CD4-positive, alpha-beta T cell (primary cell): Measurements from ENCODE around the gene ASIC3. TPM values are rescaled to one million over a fixed set of nuclear protein-coding genes. Genes with fewer than 3 reads are reported as not detected.
A peak's percentile ranks its signal among the peaks of the same experiment; 100 is the strongest.

Experiments
- ATAC-seq: fragments of 200-7000 bp; cut with Tn5 transposase; one replicate; pipeline ENCODE4 v1.10.0; 2022; ENCODE audit warnings: mild to moderate bottlenecking; ENCODE audit not compliant: poor library complexity
- CTCF ChIA-PET: fragments of 350-600 bp; sonication (Branson Sonifier 250); formaldehyde crosslinking; loops from one replicate; lab custom pipeline; 2021; ENCODE audit warnings: antibody characterized with exemption, inconsistent platforms; lab: Charles Lee
- POLR2A ChIA-PET: fragments of 350-600 bp; sonication (Branson Sonifier 250); formaldehyde crosslinking; loops from one replicate; lab custom pipeline; 2021; ENCODE audit warnings: antibody characterized with exemption, inconsistent platforms; lab: Charles Lee
- DNase-seq, 14 experiments: peaks; one replicate each; pipeline ENCODE4 v3.0.0-alpha.2; 2013 to 2020; ENCODE audit warnings: mixed read lengths in 2 of 14
- H3K27ac ChIP-seq, 2 donors: one replicate each; pipeline versions ENCODE4 v1.5.1 to v1.7.0; 2013; ENCODE audit warnings: low read length in 2 of 2, low read depth in 1 of 2, mild to moderate bottlenecking in 1 of 2
- H3K27me3 ChIP-seq, 2 experiments: 1 replicate in 1 of 2; 2 replicates in 1 of 2; pipeline versions ENCODE4 v1.6.1 to v1.7.0; 2013; ENCODE audit warnings: low read length in 2 of 2, control low read depth in 1 of 2, mild to moderate bottlenecking in 1 of 2, moderate library complexity in 1 of 2; ENCODE audit not compliant: insufficient read depth in 2 of 2, control insufficient read depth in 1 of 2
- H3K36me3 ChIP-seq: one replicate; pipeline ENCODE4 v1.6.1; 2013; ENCODE audit warnings: low read length, control low read depth; ENCODE audit not compliant: insufficient read depth
- H3K4me1 ChIP-seq: one replicate; pipeline ENCODE4 v1.6.1; 2013; ENCODE audit warnings: low read length, control low read depth; ENCODE audit not compliant: insufficient read depth
- H3K4me3 ChIP-seq: one replicate; pipeline ENCODE4 v1.5.1; 2013; ENCODE audit warnings: mild to moderate bottlenecking, low read length, moderate library complexity
- H3K9me3 ChIP-seq, 2 experiments: 1 replicate in 1 of 2; 2 replicates in 1 of 2; pipeline versions ENCODE4 v1.6.1 to v1.7.0; 2013; ENCODE audit warnings: low read length in 2 of 2, mild to moderate bottlenecking in 2 of 2, control low read depth in 1 of 2, moderate library complexity in 1 of 2; ENCODE audit not compliant: control insufficient read depth in 1 of 2, insufficient read depth in 1 of 2
- H3K27ac Mint-ChIP-seq: one replicate; pipeline ENCODE4 v1.8.0; 2020; ENCODE audit warnings: mixed read lengths
- H3K27me3 Mint-ChIP-seq: one replicate; pipeline ENCODE4 v1.8.0; 2021; ENCODE audit warnings: mixed read lengths
- H3K36me3 Mint-ChIP-seq: one replicate; pipeline ENCODE4 v1.8.0; 2021; ENCODE audit warnings: low read depth, mixed read lengths
- H3K4me1 Mint-ChIP-seq: one replicate; pipeline ENCODE4 v1.8.0; 2021; ENCODE audit warnings: low read depth, mixed read lengths
- H3K4me3 Mint-ChIP-seq: one replicate; pipeline ENCODE4 v1.8.0; 2020; ENCODE audit warnings: mild to moderate bottlenecking, mixed read lengths
- H3K9me3 Mint-ChIP-seq: one replicate; pipeline ENCODE4 v1.8.0; 2020; ENCODE audit warnings: mixed read lengths
- CTCF ChIP-seq: fragments of 200-600 bp; IDR thresholded peaks from one replicate; pipeline ENCODE4 v1.8.0; 2022; ENCODE audit warnings: antibody characterized with exemption, mild to moderate bottlenecking
- intact Hi-C, 2 experiments: fragments of 100-400 bp; cut with DNase I in 1 of 2; cut with micrococcal nuclease in 1 of 2; formaldehyde crosslinking; loops; one replicate each; pipeline versions ENCODE4 v1.15.1 to v1.9.0; 2023 to 2025; cut with DNase I, micrococcal nuclease
- total RNA-seq, 174 experiments: library from RNA in 2 of 174; stranded (reverse) in 2 of 174; gene quantifications; one replicate each; pipeline ENCODE4 v1.2.3 and lab custom pipeline; 2021 to 2026

The ASIC3 gene
- total RNA-seq, 2 experiments from 2014 or later, result 13.8 to 15.2 TPM

- ATAC-seq, result peak; percentile 90
- H3K36me3 ChIP-seq, result peaks cover 13% of the 10 kb centered on the region
- H3K9me3 Mint-ChIP-seq, result no peaks in the 10 kb centered on the region
Measured at GRCh38 chr7:151028131-151028947, 20.0 kb upstream of the ASIC3 start, which contains the start of gene ABCB8. ABCB8 (plus strand) TSS chr7:151028450; CDS start chr7:151028516, 66 bp downstream.

GRCh38 chr7:151028948-151029501 is 19.3 kb upstream of the ASIC3 start:
- TF ChIP-seq CTCF, result no peak
- Mint-ChIP-seq H3K36me3 (peaks cover 29% of the 10 kb centered on the region), H3K27ac (peak overlapping the region; percentile 98), H3K4me3 (peak overlapping the region; percentile 96), H3K9me3 (no peaks in the 10 kb centered on the region), H3K4me1 (peaks cover 41% of the 10 kb centered on the region), H3K27me3 (no peaks in the 10 kb centered on the region)
- Histone ChIP-seq H3K9me3 (no peaks in the 10 kb centered on the region), H3K27ac (peak overlapping the region; percentile 80 to 96), H3K4me1 (peaks cover 22% of the 10 kb centered on the region), H3K4me3 (peak overlapping the region; percentile 74), H3K27me3 (no peaks in the 10 kb centered on the region), H3K36me3 (peaks cover 18% of the 10 kb centered on the region)
- CTCF ChIA-PET, result interaction anchor here (0.7 to 4.0 kb wide), 14 partner anchors 11 to 1767 kb away, joined by 3 to 39 read pairs (median 6); partner anchors contain the start of genes ABCF2, SLC4A2, TMUB1 and ZNF783
- DNase-seq (no peak), ATAC-seq (no peak)
- intact Hi-C loops, result loop anchor here (1.0 to 2.0 kb wide), 7 partner anchors 14 to 82 kb away; partner anchors contain the start of genes CDK5 (in 1 of the 2), FASTK (in 1 of the 2), SLC4A2 (in 1 of the 2) and TMUB1 (in 1 of the 2)
- POLR2A ChIA-PET, result interaction anchor here (0.7 to 2.4 kb wide), 21 partner anchors 10 to 659 kb away, joined by 3 to 77 read pairs (median 4); partner anchors contain the start of genes AGAP3, CDK5, GIMAP8 and SLC4A2

More at GRCh38 chr7:151028131-151028947, 20.0 kb upstream of the ASIC3 start, which contains the start of gene ABCB8:
- no peaks in the 10 kb centered on the region for H3K27me3 Mint-ChIP-seq
- intact Hi-C loops, result loop anchor here (1.0 to 2.0 kb wide), 6 partner anchors 14 to 83 kb away; partner anchors contain the start of genes FASTK (in 1 of the 2), SLC4A2 (in 1 of the 2) and TMUB1 (in 1 of the 2)
- peak within 1 kb of the TSS; percentile 96 for H3K4me3 Mint-ChIP-seq
- peak; percentile 95 to 100 (median 97) for DNase-seq
- CTCF ChIA-PET, result interaction anchor here (0.7 to 4.0 kb wide), 16 partner anchors 10 to 1766 kb away, joined by 3 to 39 read pairs (median 4); partner anchors contain the start of genes ABCF2, NUB1, SLC4A2 and TMUB1
- Histone ChIP-seq H3K27me3 (no peaks in the 10 kb centered on the region), H3K27ac (peak within 1 kb of the TSS; percentile 80 to 96), H3K9me3 (no peaks in the 10 kb centered on the region), H3K4me1 (peaks cover 22% of the 10 kb centered on the region), H3K4me3 (peak within 1 kb of the TSS; percentile 74)
- peaks cover 41% of the 10 kb centered on the region for H3K4me1 Mint-ChIP-seq
- peaks cover 29% of the 10 kb centered on the region for H3K36me3 Mint-ChIP-seq
- peak; percentile 63 for TF ChIP-seq CTCF
- H3K27ac Mint-ChIP-seq, result peak within 1 kb of the TSS; percentile 98
- POLR2A ChIA-PET, result interaction anchor here (0.7 to 2.4 kb wide), 25 partner anchors 10 to 659 kb away, joined by 3 to 77 read pairs (median 4); partner anchors contain the start of genes AGAP3, CDK5, FASTK and GIMAP8

GRCh38 chr7:151031011-151031410 is 17.3 kb upstream of the ASIC3 start:
- Mint-ChIP-seq H3K27ac (no peak overlapping the region), H3K27me3 (no peaks in the 10 kb centered on the region), H3K36me3 (peaks cover 39% of the 10 kb centered on the region), H3K4me3 (peak overlapping the region; percentile 34), H3K9me3 (no peaks in the 10 kb centered on the region), H3K4me1 (peaks cover 41% of the 10 kb centered on the region)
- Histone ChIP-seq H3K4me1 (peaks cover 22% of the 10 kb centered on the region), H3K36me3 (peaks cover 37% of the 10 kb centered on the region), H3K27ac (no peak overlapping the region), H3K27me3 (no peaks in the 10 kb centered on the region), H3K4me3 (no peak overlapping the region), H3K9me3 (no peaks in the 10 kb centered on the region)
- TF ChIP-seq CTCF, result no peak
- DNase-seq (no peak), ATAC-seq (no peak)
- ChIA-PET CTCF (interaction anchor here (0.7 kb wide), 1 partner anchor 13 kb away, joined by 3 read pairs; no protein-coding TSS in a partner anchor), POLR2A (no interaction called here)
- intact Hi-C loops, result no loop called here
